Calu3 (cell line): ENCODE results near the gene SCRN2. TPM values are rescaled to one million over a fixed set of nuclear protein-coding genes. Genes with fewer than 3 reads are reported as not detected.

Experiments used
- BruUV-seq: library from RNA; stranded (reverse); fragments of 400-500 nt; replicated peaks from 2 replicates; lab custom pipeline; 2021; lab: Mats Ljungman, UMichigan
- CTCF ChIA-PET: fragments of 300-600 bp; sonication (Branson Sonifier 250); formaldehyde crosslinking; loops from one replicate; lab custom pipeline; 2022; ENCODE audit warnings: antibody characterized with exemption; lab: Charles Lee
- DNase-seq: peaks from one replicate; pipeline ENCODE4 v3.0.0; 2022
- H3K27ac Mint-ChIP-seq: one replicate; pipeline ENCODE4 v1.8.0; 2022; ENCODE audit warnings: mixed read lengths; ENCODE audit not compliant: unreplicated experiment
- H3K27me3 Mint-ChIP-seq: one replicate; pipeline ENCODE4 v1.8.0; 2022; ENCODE audit warnings: mixed read lengths; ENCODE audit not compliant: unreplicated experiment
- H3K36me3 Mint-ChIP-seq: one replicate; pipeline ENCODE4 v1.8.0; 2022; ENCODE audit warnings: mild to moderate bottlenecking, moderate library complexity, mixed read lengths; ENCODE audit not compliant: insufficient read depth, unreplicated experiment
- H3K4me1 Mint-ChIP-seq: one replicate; pipeline ENCODE4 v1.8.0; 2022; ENCODE audit warnings: mild to moderate bottlenecking, low read depth, mixed read lengths; ENCODE audit not compliant: unreplicated experiment
- H3K4me3 Mint-ChIP-seq: one replicate; pipeline ENCODE4 v1.8.0; 2022; ENCODE audit warnings: mild to moderate bottlenecking, low read depth, moderate library complexity, mixed read lengths; ENCODE audit not compliant: unreplicated experiment
- H3K9me3 Mint-ChIP-seq: one replicate; pipeline ENCODE4 v1.8.0; 2022; ENCODE audit warnings: low read depth, mixed read lengths; ENCODE audit not compliant: unreplicated experiment
- intact Hi-C: fragments of 100-400 bp; cut with micrococcal nuclease; formaldehyde crosslinking; loops from one replicate; pipeline ENCODE4 v1.10.0; 2022; ENCODE audit not compliant: unreplicated experiment
- total RNA-seq: library from RNA; stranded (reverse); gene quantifications from 2 replicates; pipeline ENCODE4 v1.2.3, GENCODE V29; 2022
- TF ChIP-seq, protein P1 (sequence below): fragments of 200-600 bp; IDR thresholded peaks from one replicate; pipeline ENCODE4 v1.8.0; 2022; ENCODE audit warnings: antibody characterized with exemption; ENCODE audit not compliant: unreplicated experiment

The SCRN2 gene
- total RNA-seq, 1 experiment from 2014 or later, result 37.0 TPM

DNA sequence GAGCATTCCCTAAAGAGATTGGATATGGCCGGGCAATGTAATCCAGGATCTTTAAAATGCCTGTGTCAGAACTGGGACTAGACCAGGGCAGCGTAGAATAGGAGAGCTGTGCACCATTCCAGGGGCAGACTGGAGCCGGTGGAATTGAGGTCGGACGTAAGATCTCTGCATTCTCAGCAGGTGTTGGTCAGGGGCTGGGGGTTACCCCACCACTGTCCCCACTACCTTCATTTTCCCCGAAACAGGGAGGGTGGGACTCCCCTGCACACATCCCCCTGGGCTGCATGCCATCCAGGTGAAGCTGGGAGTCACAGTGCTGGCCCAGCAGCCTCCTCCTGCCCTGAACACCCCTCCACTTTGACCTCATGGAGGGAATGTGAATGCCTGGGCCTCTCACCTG lies 37.3 kb downstream of the SCRN2 start:
- DNase-seq, result no peak
- peaks cover 13% of the 10 kb centered on the region for H3K36me3 Mint-ChIP-seq
- H3K4me3 Mint-ChIP-seq, result no peak overlapping the region
- TF ChIP-seq, protein P1, sequence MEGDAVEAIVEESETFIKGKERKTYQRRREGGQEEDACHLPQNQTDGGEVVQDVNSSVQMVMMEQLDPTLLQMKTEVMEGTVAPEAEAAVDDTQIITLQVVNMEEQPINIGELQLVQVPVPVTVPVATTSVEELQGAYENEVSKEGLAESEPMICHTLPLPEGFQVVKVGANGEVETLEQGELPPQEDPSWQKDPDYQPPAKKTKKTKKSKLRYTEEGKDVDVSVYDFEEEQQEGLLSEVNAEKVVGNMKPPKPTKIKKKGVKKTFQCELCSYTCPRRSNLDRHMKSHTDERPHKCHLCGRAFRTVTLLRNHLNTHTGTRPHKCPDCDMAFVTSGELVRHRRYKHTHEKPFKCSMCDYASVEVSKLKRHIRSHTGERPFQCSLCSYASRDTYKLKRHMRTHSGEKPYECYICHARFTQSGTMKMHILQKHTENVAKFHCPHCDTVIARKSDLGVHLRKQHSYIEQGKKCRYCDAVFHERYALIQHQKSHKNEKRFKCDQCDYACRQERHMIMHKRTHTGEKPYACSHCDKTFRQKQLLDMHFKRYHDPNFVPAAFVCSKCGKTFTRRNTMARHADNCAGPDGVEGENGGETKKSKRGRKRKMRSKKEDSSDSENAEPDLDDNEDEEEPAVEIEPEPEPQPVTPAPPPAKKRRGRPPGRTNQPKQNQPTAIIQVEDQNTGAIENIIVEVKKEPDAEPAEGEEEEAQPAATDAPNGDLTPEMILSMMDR, result no peak
- H3K27ac Mint-ChIP-seq, result no peak overlapping the region
- CTCF ChIA-PET, result interaction anchor here (0.6 to 1.1 kb wide), 2 partner anchors 149 to 796 kb away, joined by 3 to 5 read pairs; no protein-coding TSS in a partner anchor
- no TSS peak for BruUV-seq
- no peaks in the 10 kb centered on the region for H3K9me3 Mint-ChIP-seq
- peaks cover 41% of the 10 kb centered on the region for H3K27me3 Mint-ChIP-seq
- intact Hi-C loops, result loop anchor here (2.0 kb wide), 1 partner anchor 105 kb away; no protein-coding TSS in a partner anchor
- H3K4me1 Mint-ChIP-seq, result no peaks in the 10 kb centered on the region

DNA sequence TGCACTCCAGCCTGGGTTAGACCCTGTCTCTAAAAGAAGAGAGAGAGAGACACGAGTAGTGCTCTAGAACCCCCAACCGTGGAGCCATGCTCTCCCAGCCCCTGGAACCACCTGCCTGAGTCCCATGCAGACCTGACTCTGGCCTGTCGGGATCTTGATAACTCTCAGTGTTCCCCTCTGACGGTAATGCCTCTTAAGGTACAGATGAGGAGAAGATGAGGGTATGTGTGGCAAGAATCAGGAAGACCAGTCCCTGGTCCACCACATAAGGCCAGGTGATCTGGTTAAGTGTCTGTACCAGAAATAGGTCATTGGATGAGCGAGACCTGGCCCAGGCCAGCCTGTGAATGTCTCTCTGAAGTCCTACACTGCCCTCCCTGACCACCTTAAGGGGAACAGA lies 37.9 kb downstream of the SCRN2 start:
- Mint-ChIP-seq H3K4me3 (no peak overlapping the region), H3K36me3 (peaks cover 12% of the 10 kb centered on the region), H3K27me3 (peaks cover 45% of the 10 kb centered on the region), H3K27ac (no peak overlapping the region), H3K4me1 (no peaks in the 10 kb centered on the region), H3K9me3 (no peaks in the 10 kb centered on the region)
- TF ChIP-seq, protein P1, result no peak
- CTCF ChIA-PET, result interaction anchor here (0.5 to 2.1 kb wide), 4 partner anchors 70 to 216 kb away, joined by 3 to 6 read pairs (median 4); partner anchors contain the start of gene TBX21
- DNase-seq, result no peak
- BruUV-seq, result no TSS peak
- intact Hi-C loops, result loop anchor here (2.0 kb wide), 1 partner anchor 104 kb away; no protein-coding TSS in a partner anchor

DNA sequence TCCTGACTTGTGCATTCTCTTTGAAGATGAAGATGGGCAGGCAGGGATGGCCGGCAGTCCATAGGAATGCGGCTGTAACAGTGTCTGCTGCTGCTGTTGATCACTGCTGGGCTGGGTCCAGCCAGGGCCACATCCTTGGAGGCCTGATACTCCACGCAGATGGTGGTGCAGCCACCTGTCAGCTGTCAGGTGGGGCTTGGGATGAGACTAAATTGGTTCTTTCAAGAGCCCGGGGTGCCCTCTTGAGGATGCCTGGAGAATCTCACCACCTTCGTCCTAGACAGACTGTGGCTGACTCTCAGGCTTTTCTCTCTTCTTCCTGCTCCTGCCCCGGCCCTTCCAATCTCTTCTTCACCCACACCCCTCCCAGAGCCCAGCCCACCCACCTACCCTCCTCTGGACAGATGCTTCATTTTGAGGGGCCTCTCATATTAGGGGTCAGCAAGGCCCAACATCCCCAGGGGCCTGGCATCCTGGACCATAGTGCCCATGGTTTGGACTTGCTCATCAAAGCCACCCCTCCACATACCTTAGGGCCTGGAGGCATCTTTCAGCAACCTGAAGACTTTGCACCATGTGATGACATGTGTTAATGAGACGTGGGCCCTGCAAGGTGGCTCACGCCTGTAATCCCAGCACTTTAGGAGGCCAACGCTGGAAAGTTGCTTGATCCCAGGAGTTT lies 38.6 kb downstream of the SCRN2 start:
- Mint-ChIP-seq H3K36me3 (peaks cover 6% of the 10 kb centered on the region), H3K4me3 (no peak overlapping the region), H3K9me3 (no peaks in the 10 kb centered on the region), H3K27ac (no peak overlapping the region), H3K4me1 (no peaks in the 10 kb centered on the region), H3K27me3 (peaks cover 53% of the 10 kb centered on the region)
- BruUV-seq, result no TSS peak
- CTCF ChIA-PET, result interaction anchor here (0.5 to 2.1 kb wide), 4 partner anchors 29 to 216 kb away, joined by 3 to 6 read pairs (median 4); partner anchors contain the start of genes LRRC46, MRPL10 and TBX21
- TF ChIP-seq, protein P1, result peak; percentile 75
- intact Hi-C loops, result loop anchor here (1.0 to 2.0 kb wide), 2 partner anchors 26 to 104 kb away; no protein-coding TSS in a partner anchor
- DNase-seq, result peak; percentile 83

DNA sequence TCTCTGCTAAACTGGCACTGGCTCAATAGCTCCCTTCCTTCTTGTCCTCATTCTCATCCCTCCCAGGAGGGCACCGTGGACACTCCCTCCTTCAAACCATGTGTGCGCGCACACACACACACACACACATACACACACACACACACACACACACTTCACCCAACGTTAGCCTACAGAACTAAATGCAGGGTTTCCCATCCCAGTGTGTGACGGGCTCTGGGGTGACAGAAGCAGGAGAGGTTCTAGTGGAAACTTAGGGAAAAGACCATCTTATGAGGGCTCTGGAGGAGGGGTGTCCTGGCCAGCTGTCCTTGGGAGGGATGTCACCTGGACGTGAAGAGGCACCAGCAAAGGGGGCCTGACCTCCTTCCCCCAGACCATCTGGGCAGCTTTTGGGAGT lies 39.2 kb downstream of the SCRN2 start:
- intact Hi-C loops, result loop anchor here (1.0 to 2.0 kb wide), 2 partner anchors 26 to 103 kb away; no protein-coding TSS in a partner anchor
- BruUV-seq, result no TSS peak
- TF ChIP-seq, protein P1, result no peak
- Mint-ChIP-seq H3K27ac (no peak overlapping the region), H3K4me3 (no peak overlapping the region), H3K36me3 (no peaks in the 10 kb centered on the region), H3K9me3 (no peaks in the 10 kb centered on the region), H3K4me1 (no peaks in the 10 kb centered on the region), H3K27me3 (peaks cover 58% of the 10 kb centered on the region)
- CTCF ChIA-PET, result interaction anchor here (0.6 to 2.1 kb wide), 3 partner anchors 29 to 147 kb away, joined by 3 to 6 read pairs (median 4); partner anchors contain the start of genes LRRC46, MRPL10 and TBX21
- DNase-seq, result no peak
